Activated T-helper 1 cell treated with anti-CD3 and anti-CD28 coated beads, Interleukin-12 subunit alpha, Interleukin-12 subunit beta, Interleukin-2, Interleukin-4 antibody, amounts not matched to agents 30 ng/mL and 10 ng/mL and 1 ng/mL, durations not matched to agents 14 hours and 24 hours and 36 hours (primary cell): ENCODE measurements around the gene IGFN1. TPM values are rescaled to one million over a fixed set of nuclear protein-coding genes. Genes with fewer than 3 reads are reported as not detected.

Experiments used
- DNase-seq: peaks from one replicate; pipeline ENCODE4 v3.0.0; 2021; ENCODE audit warnings: low spot score
- H3K27ac Mint-ChIP-seq: one replicate; pipeline ENCODE4 v1.8.0; 2021; ENCODE audit warnings: mild to moderate bottlenecking, mixed read lengths
- H3K27me3 Mint-ChIP-seq: one replicate; pipeline ENCODE4 v1.8.0; 2022; ENCODE audit warnings: mild to moderate bottlenecking, moderate library complexity, mixed read lengths; ENCODE audit not compliant: insufficient read depth
- H3K36me3 Mint-ChIP-seq: one replicate; pipeline ENCODE4 v1.8.0; 2021; ENCODE audit warnings: low read depth, mixed read lengths
- H3K4me1 Mint-ChIP-seq: one replicate; pipeline ENCODE4 v1.8.0; 2021; ENCODE audit warnings: low read depth, mixed read lengths
- H3K4me3 Mint-ChIP-seq: one replicate; pipeline ENCODE4 v1.8.0; 2021; ENCODE audit warnings: mild to moderate bottlenecking, moderate library complexity, mixed read lengths
- H3K9me3 Mint-ChIP-seq: one replicate; pipeline ENCODE4 v1.8.0; 2021; ENCODE audit warnings: mixed read lengths
- intact Hi-C: fragments of 100-400 bp; cut with micrococcal nuclease; formaldehyde crosslinking; loops from one replicate; pipeline ENCODE4 v1.15.1; 2024
- total RNA-seq: library from RNA; stranded (reverse); gene quantifications from 2 replicates; pipeline ENCODE4 v1.2.3, GENCODE V29; 2022

Gene IGFN1
- not detected in 2 replicates for total RNA-seq

GRCh38 chr1:201190624-201191051, at the start of gene IGFN1:
Gene IGFN1 (plus strand): TSS chr1:201190824. CDS start chr1:201193294, 2,470 bp downstream.
- Mint-ChIP-seq H3K27me3 (peaks cover 8% of the 10 kb centered on the region), H3K27ac (no peak within 1 kb of the TSS), H3K4me1 (no peaks in the 10 kb centered on the region), H3K4me3 (no peak within 1 kb of the TSS), H3K9me3 (no peaks in the 10 kb centered on the region), H3K36me3 (no peaks in the 10 kb centered on the region)
- no peak for DNase-seq
- intact Hi-C loops: no loop called here

- H3K27me3 Mint-ChIP-seq: no peaks in the 10 kb centered on the region
- H3K9me3 Mint-ChIP-seq: no peaks in the 10 kb centered on the region
- intact Hi-C loops: no loop called here
- H3K27ac Mint-ChIP-seq: no peak overlapping the region
- no peak overlapping the region for H3K4me3 Mint-ChIP-seq
- H3K4me1 Mint-ChIP-seq: no peaks in the 10 kb centered on the region
- H3K36me3 Mint-ChIP-seq: peaks cover 2% of the 10 kb centered on the region
- DNase-seq: no peak
Measured at GRCh38 chr1:201140941-201141260, 49.7 kb upstream of the IGFN1 start.

- no peaks in the 10 kb centered on the region for H3K4me1 Mint-ChIP-seq
- no peak overlapping the region for H3K4me3 Mint-ChIP-seq
- H3K36me3 Mint-ChIP-seq: peaks cover 2% of the 10 kb centered on the region
- no peak overlapping the region for H3K27ac Mint-ChIP-seq
- no peak for DNase-seq
- intact Hi-C loops: no loop called here
- no peaks in the 10 kb centered on the region for H3K27me3 Mint-ChIP-seq
- no peaks in the 10 kb centered on the region for H3K9me3 Mint-ChIP-seq
Measured at GRCh38 chr1:201141418-201141817, 49.2 kb upstream of the IGFN1 start.

GRCh38 chr1:201142011-201142848, 48.4 kb upstream of the IGFN1 start:
- no peak overlapping the region for H3K4me3 Mint-ChIP-seq
- no peak for DNase-seq
- intact Hi-C loops: no loop called here
- H3K4me1 Mint-ChIP-seq: no peaks in the 10 kb centered on the region
- H3K36me3 Mint-ChIP-seq: peaks cover 2% of the 10 kb centered on the region
- H3K9me3 Mint-ChIP-seq: no peaks in the 10 kb centered on the region
- no peak overlapping the region for H3K27ac Mint-ChIP-seq
- no peaks in the 10 kb centered on the region for H3K27me3 Mint-ChIP-seq

- no peaks in the 10 kb centered on the region for H3K9me3 Mint-ChIP-seq
- no peaks in the 10 kb centered on the region for H3K4me1 Mint-ChIP-seq
- H3K4me3 Mint-ChIP-seq: no peak overlapping the region
- intact Hi-C loops: no loop called here
- DNase-seq: no peak
- H3K27me3 Mint-ChIP-seq: no peaks in the 10 kb centered on the region
- H3K27ac Mint-ChIP-seq: no peak overlapping the region
- H3K36me3 Mint-ChIP-seq: peaks cover 2% of the 10 kb centered on the region
Measured at GRCh38 chr1:201142849-201143725, 47.5 kb upstream of the IGFN1 start.

GRCh38 chr1:201143726-201144635, 46.6 kb upstream of the IGFN1 start:
- Mint-ChIP-seq H3K4me1 (no peaks in the 10 kb centered on the region), H3K36me3 (peaks cover 2% of the 10 kb centered on the region), H3K9me3 (no peaks in the 10 kb centered on the region), H3K27me3 (no peaks in the 10 kb centered on the region), H3K4me3 (no peak overlapping the region), H3K27ac (no peak overlapping the region)
- no peak for DNase-seq
- intact Hi-C loops: no loop called here

GRCh38 chr1:201144701-201145100, 45.9 kb upstream of the IGFN1 start:
- no peak overlapping the region for H3K4me3 Mint-ChIP-seq
- DNase-seq: no peak
- intact Hi-C loops: no loop called here
- H3K36me3 Mint-ChIP-seq: peaks cover 2% of the 10 kb centered on the region
- H3K9me3 Mint-ChIP-seq: no peaks in the 10 kb centered on the region
- no peaks in the 10 kb centered on the region for H3K27me3 Mint-ChIP-seq
- H3K27ac Mint-ChIP-seq: no peak overlapping the region
- no peaks in the 10 kb centered on the region for H3K4me1 Mint-ChIP-seq

GRCh38 chr1:201145132-201145531, 45.5 kb upstream of the IGFN1 start:
- Mint-ChIP-seq H3K27ac (no peak overlapping the region), H3K4me3 (no peak overlapping the region), H3K4me1 (no peaks in the 10 kb centered on the region), H3K27me3 (no peaks in the 10 kb centered on the region), H3K36me3 (peaks cover 2% of the 10 kb centered on the region), H3K9me3 (no peaks in the 10 kb centered on the region)
- intact Hi-C loops: no loop called here
- no peak for DNase-seq

GRCh38 chr1:201145816-201146215, 44.8 kb upstream of the IGFN1 start:
- no peaks in the 10 kb centered on the region for H3K9me3 Mint-ChIP-seq
- DNase-seq: no peak
- H3K36me3 Mint-ChIP-seq: peaks cover 5% of the 10 kb centered on the region
- no peaks in the 10 kb centered on the region for H3K27me3 Mint-ChIP-seq
- H3K4me1 Mint-ChIP-seq: no peaks in the 10 kb centered on the region
- intact Hi-C loops: no loop called here
- no peak overlapping the region for H3K27ac Mint-ChIP-seq
- H3K4me3 Mint-ChIP-seq: no peak overlapping the region

GRCh38 chr1:201146626-201147390, 43.8 kb upstream of the IGFN1 start:
- Mint-ChIP-seq H3K4me1 (no peaks in the 10 kb centered on the region), H3K27ac (no peak overlapping the region), H3K27me3 (no peaks in the 10 kb centered on the region), H3K36me3 (peaks cover 5% of the 10 kb centered on the region), H3K9me3 (no peaks in the 10 kb centered on the region), H3K4me3 (no peak overlapping the region)
- no peak for DNase-seq
- intact Hi-C loops: no loop called here

GRCh38 chr1:201147396-201148015, 43.1 kb upstream of the IGFN1 start:
- peaks cover 5% of the 10 kb centered on the region for H3K36me3 Mint-ChIP-seq
- DNase-seq: no peak
- no peak overlapping the region for H3K4me3 Mint-ChIP-seq
- no peaks in the 10 kb centered on the region for H3K27me3 Mint-ChIP-seq
- H3K9me3 Mint-ChIP-seq: no peaks in the 10 kb centered on the region
- H3K27ac Mint-ChIP-seq: no peak overlapping the region
- intact Hi-C loops: no loop called here
- peaks cover 2% of the 10 kb centered on the region for H3K4me1 Mint-ChIP-seq

GRCh38 chr1:201149400-201149799, 41.2 kb upstream of the IGFN1 start:
- H3K36me3 Mint-ChIP-seq: peaks cover 3% of the 10 kb centered on the region
- no peaks in the 10 kb centered on the region for H3K9me3 Mint-ChIP-seq
- DNase-seq: no peak
- no peak overlapping the region for H3K4me3 Mint-ChIP-seq
- peaks cover 18% of the 10 kb centered on the region for H3K4me1 Mint-ChIP-seq
- intact Hi-C loops: loop anchor here (1.0 kb wide), 1 partner anchor 74 kb away; no protein-coding TSS in a partner anchor
- peaks cover 5% of the 10 kb centered on the region for H3K27me3 Mint-ChIP-seq
- H3K27ac Mint-ChIP-seq: no peak overlapping the region
